OCI-LY1 (cell line): ENCODE results near the gene OR51B6.

ENCODE experiments used
- EZH2 ChIP-seq: fragments of 200-600 bp; sonication (generic), shearing (Covaris generic); IDR thresholded peaks from 2 replicates; pipeline ENCODE4 v1.8.0; 2017; ENCODE audit warnings: borderline replicate concordance, mixed run types, mild to moderate bottlenecking, antibody characterized with exemption, low read length, moderate library complexity, mixed read lengths
- TF ChIP-seq, protein P1 (sequence below): fragments of 200-600 bp; sonication (generic), shearing (Covaris generic); IDR thresholded peaks from 2 replicates; pipeline ENCODE4 v1.5.1; 2017; ENCODE audit warnings: mild to moderate bottlenecking, antibody characterized with exemption, low read length, moderate library complexity, mixed read lengths

DNA sequence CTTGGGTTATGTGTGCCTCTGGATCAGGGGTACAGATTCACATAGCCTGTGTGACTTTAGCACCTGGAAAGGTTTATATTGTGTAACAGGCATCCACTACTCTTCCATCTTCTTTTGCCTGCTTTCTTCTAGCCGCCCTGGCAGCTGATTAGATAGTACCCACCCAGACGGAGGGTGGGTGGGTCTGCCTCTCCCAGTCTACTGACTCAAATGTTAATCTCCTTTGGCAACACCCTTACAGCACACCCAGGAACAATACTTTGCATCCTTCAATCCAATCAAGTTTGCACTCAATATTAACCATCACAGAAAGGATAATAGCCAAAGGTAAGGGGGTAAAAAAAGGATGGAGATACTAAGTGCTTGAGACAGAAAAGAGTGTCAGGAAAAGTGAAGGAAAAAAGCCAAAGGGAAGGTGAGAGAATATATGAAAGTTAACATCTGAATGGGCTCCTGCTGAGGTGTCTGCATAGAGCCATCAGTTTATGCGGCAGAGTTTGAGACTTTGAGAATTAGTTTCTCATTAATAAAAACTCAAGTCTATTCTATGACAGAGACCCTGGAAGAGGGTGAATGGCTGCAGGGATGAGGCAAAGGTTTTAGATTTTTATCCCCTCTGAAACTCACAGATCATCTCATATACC lies 2.6 kb upstream of the OR51B6 start:
- TF ChIP-seq, protein P1, sequence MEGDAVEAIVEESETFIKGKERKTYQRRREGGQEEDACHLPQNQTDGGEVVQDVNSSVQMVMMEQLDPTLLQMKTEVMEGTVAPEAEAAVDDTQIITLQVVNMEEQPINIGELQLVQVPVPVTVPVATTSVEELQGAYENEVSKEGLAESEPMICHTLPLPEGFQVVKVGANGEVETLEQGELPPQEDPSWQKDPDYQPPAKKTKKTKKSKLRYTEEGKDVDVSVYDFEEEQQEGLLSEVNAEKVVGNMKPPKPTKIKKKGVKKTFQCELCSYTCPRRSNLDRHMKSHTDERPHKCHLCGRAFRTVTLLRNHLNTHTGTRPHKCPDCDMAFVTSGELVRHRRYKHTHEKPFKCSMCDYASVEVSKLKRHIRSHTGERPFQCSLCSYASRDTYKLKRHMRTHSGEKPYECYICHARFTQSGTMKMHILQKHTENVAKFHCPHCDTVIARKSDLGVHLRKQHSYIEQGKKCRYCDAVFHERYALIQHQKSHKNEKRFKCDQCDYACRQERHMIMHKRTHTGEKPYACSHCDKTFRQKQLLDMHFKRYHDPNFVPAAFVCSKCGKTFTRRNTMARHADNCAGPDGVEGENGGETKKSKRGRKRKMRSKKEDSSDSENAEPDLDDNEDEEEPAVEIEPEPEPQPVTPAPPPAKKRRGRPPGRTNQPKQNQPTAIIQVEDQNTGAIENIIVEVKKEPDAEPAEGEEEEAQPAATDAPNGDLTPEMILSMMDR, result no peak
- TF ChIP-seq EZH2, result no peak
